GM12878 (cell line): ENCODE results near the gene MRS2. TPM values are rescaled to one million over a fixed set of nuclear protein-coding genes. Genes with fewer than 3 reads are reported as not detected.

Experiments
- ATAC-seq: fragments of 200-7000 bp; cut with Tn5 transposase; 3 replicates; pipeline ENCODE4 v1.9.1; 2020; ENCODE audit warnings: mild to moderate bottlenecking, moderate library complexity
- BruUV-seq: library from RNA; stranded (reverse); fragments of 400-500 nt; replicated peaks from 2 replicates; lab custom pipeline; 2021; lab: Mats Ljungman, UMichigan
- CTCF ChIA-PET: fragments of 300-600 bp; sonication (Branson Sonifier 250); formaldehyde crosslinking; extraction: SDS; loops from one replicate; lab custom pipeline; 2021; ENCODE audit warnings: inconsistent platforms; lab: Yijun Ruan, JAX
- POLR2A ChIA-PET: fragments of 350-600 bp; formaldehyde crosslinking; extraction: SDS; loops from one replicate; lab custom pipeline; 2021; ENCODE audit warnings: inconsistent platforms; lab: Charles Lee
- RAD21 ChIA-PET: fragments of 300-600 bp; sonication (Branson Sonifier 250); formaldehyde crosslinking; loops from one replicate; lab custom pipeline; 2023; ENCODE audit warnings: antibody characterized with exemption; ENCODE audit not compliant: unreplicated experiment; lab: Charles Lee
- SMC1A ChIA-PET: fragments of 300-600 bp; sonication (Branson Sonifier 250); formaldehyde crosslinking; loops from one replicate; lab custom pipeline; 2023; ENCODE audit not compliant: unreplicated experiment, uncharacterized antibody; lab: Charles Lee
- DNase-seq: peaks from one replicate; pipeline ENCODE4 v3.0.0-alpha.2; 2011; ENCODE audit warnings: low read depth, low spot score
- FAIRE-seq: peaks from 3 replicates; lab custom pipeline; 2011; peaks lifted over from hg19 to GRCh38; lab: Jason Lieb, UNC
- H2AFZ ChIP-seq: 2 replicates; pipeline ENCODE4 v1.6.0; 2011; ENCODE audit warnings: low read depth, low read length, control low read depth; ENCODE audit not compliant: control insufficient read depth
- H3K27ac ChIP-seq: 2 replicates; pipeline ENCODE4 v1.5.1; 2011; ENCODE audit warnings: control low read depth; ENCODE audit not compliant: control insufficient read depth, insufficient read depth
- H3K27me3 ChIP-seq, 2 experiments: replicated peaks in 1 of 2; 2 replicates each; pipeline versions ENCODE4 v1.6.0 to v1.6.1; 2011; ENCODE audit warnings: low read length in 1 of 2; ENCODE audit not compliant: control insufficient read depth in 2 of 2, insufficient read depth in 2 of 2
- H3K36me3 ChIP-seq, 2 experiments: 2 replicates each; pipeline ENCODE4 v1.5.1; 2011; ENCODE audit warnings: low read length in 1 of 2; ENCODE audit not compliant: control insufficient read depth in 2 of 2, insufficient read depth in 2 of 2
- H3K4me1 ChIP-seq: 2 replicates; pipeline ENCODE4 v1.6.1; 2011; ENCODE audit warnings: mild to moderate bottlenecking, low read length, moderate library complexity, mixed read lengths; ENCODE audit not compliant: control insufficient read depth, insufficient read depth
- H3K4me2 ChIP-seq: 2 replicates; pipeline ENCODE4 v1.6.0; 2011; ENCODE audit warnings: control low read depth; ENCODE audit not compliant: control insufficient read depth, insufficient read depth
- H3K4me3 ChIP-seq: fragments of 200-600 bp; sonication (generic); 2 replicates; pipeline ENCODE4 v1.5.1; 2016
- H3K79me2 ChIP-seq: 2 replicates; pipeline ENCODE4 v1.6.0; 2011; ENCODE audit warnings: low read length; ENCODE audit not compliant: control insufficient read depth, insufficient read depth
- H3K9ac ChIP-seq: 2 replicates; pipeline ENCODE4 v1.8.0; 2011; ENCODE audit warnings: low read length, control low read depth, mixed read lengths; ENCODE audit not compliant: control insufficient read depth, insufficient read depth
- H3K9me3 ChIP-seq: replicated peaks from 3 replicates; pipeline ENCODE4 v1.5.1; 2011; ENCODE audit warnings: mild to moderate bottlenecking, low read length; ENCODE audit not compliant: control insufficient read depth, insufficient read depth
- H4K20me1 ChIP-seq: 2 replicates; pipeline ENCODE4 v1.6.0; 2011; ENCODE audit not compliant: control insufficient read depth, insufficient read depth
- ASH2L ChIP-seq: fragments of 300-600, 200-600 bp; sonication (generic); IDR thresholded peaks from 2 replicates; pipeline ENCODE4 v1.6.1; 2017; ENCODE audit warnings: low read depth, mild to moderate bottlenecking, borderline replicate concordance
- BHLHE40 ChIP-seq, 2 experiments: fragments of 450-650 bp in 1 of 2; IDR thresholded peaks; 2 replicates each; pipeline ENCODE4 v1.6.1; 2011 to 2017; ENCODE audit warnings: low read depth in 2 of 2, borderline replicate concordance in 1 of 2, improper control_type of control experiment in 1 of 2, low read length in 1 of 2, mild to moderate bottlenecking in 1 of 2
- CHD2 ChIP-seq: IDR thresholded peaks from 2 replicates; pipeline ENCODE4 v1.6.1; 2011; ENCODE audit warnings: low read depth, low read length, improper control_type of control experiment, borderline replicate concordance
- CREB1 ChIP-seq: IDR thresholded peaks from 2 replicates; pipeline ENCODE4 v1.6.1; 2012; ENCODE audit warnings: low read depth, mild to moderate bottlenecking, inconsistent platforms
- FOXM1 ChIP-seq: IDR thresholded peaks from 2 replicates; pipeline ENCODE4 v1.6.1; 2012; ENCODE audit warnings: low read depth, mild to moderate bottlenecking, inconsistent platforms, low read length, moderate library complexity
- HDGF ChIP-seq: fragments of 450-650 bp; IDR thresholded peaks from 2 replicates; pipeline ENCODE4 v1.6.1; 2016; ENCODE audit warnings: antibody characterized with exemption
- KAT2A ChIP-seq: conservative IDR thresholded peaks from 2 replicates; pipeline ENCODE4 v1.6.1; 2011; ENCODE audit warnings: low read depth, low read length; ENCODE audit not compliant: control insufficient read depth
- LARP7 ChIP-seq: fragments of 450-650 bp; IDR thresholded peaks from 2 replicates; pipeline ENCODE4 v1.6.1; 2017; ENCODE audit warnings: mild to moderate bottlenecking
- PKNOX1 ChIP-seq: fragments of 450-650 bp; IDR thresholded peaks from 2 replicates; pipeline ENCODE4 v1.6.1; 2016; ENCODE audit warnings: mild to moderate bottlenecking
- SMC3 ChIP-seq: IDR thresholded peaks from 2 replicates; pipeline ENCODE4 v1.6.1; 2011; ENCODE audit warnings: low read length, improper control_type of control experiment, borderline replicate concordance
- TCF7 ChIP-seq: IDR thresholded peaks from 2 replicates; pipeline ENCODE4 v1.6.1; 2014; ENCODE audit warnings: antibody characterized with exemption, borderline replicate concordance
- ZBED1 ChIP-seq: IDR thresholded peaks from 2 replicates; pipeline ENCODE4 v1.6.1; 2016; ENCODE audit warnings: borderline replicate concordance
- WGBS: methylation state at CpG from one replicate; pipeline ENCODE4 v1.1.6; 2016; ENCODE audit warnings: low lambda C conversion rate; ENCODE audit not compliant: insufficient replicate concordance, insufficient coverage; ENCODE audit errors: missing lambda C conversion rate; 5-methylcytosine and 5-hydroxymethylcytosine counted together
- in situ Hi-C: fragments of 300-500 bp; cut with MboI; formaldehyde crosslinking; loops from 9 replicates; pipeline ENCODE4 v1.14.3; 2018; ENCODE audit warnings: mixed read lengths
- intact Hi-C: fragments of 100-400 bp; cut with micrococcal nuclease; formaldehyde crosslinking; loops from one replicate; pipeline ENCODE4 v1.14.2; 2022; ENCODE audit not compliant: unreplicated experiment
- polyA plus RNA-seq, 11 experiments: library from polyadenylated mRNA; depleted of rRNA in 4 of 11; unstranded in 6 of 11; stranded (reverse) in 5 of 11; fragments of >200 nt; fragmentation: Nextera tagmentation in 4 of 11; fragmentation: Illumina TruSeq in 1 of 11; extraction: Ambion mirVana in 4 of 11; extraction: Trizol in 1 of 11; gene quantifications; 1 replicate in 1 of 11; 2 replicates in 10 of 11; pipeline versions ENCODE4 v1.2.1 to v1.2.3, GENCODE V29; 2011 to 2016; ENCODE audit warnings: inconsistent platforms in 2 of 11, missing spikeins in 2 of 11, low read depth in 1 of 11
- total RNA-seq, 4 experiments: library from RNA; depleted of rRNA in 3 of 4; stranded (reverse); fragments of >200 nt in 3 of 4; fragmentation: Illumina TruSeq in 1 of 4; extraction: Trizol in 1 of 4; gene quantifications; 2 replicates each; pipeline versions ENCODE4 v1.2.1 to v1.2.3, GENCODE V29; 2013 to 2021
- TF ChIP-seq, protein P1 (sequence below): fragments of 450-650 bp; IDR thresholded peaks from 2 replicates; pipeline ENCODE4 v1.6.1; 2017; ENCODE audit warnings: mild to moderate bottlenecking
- TF ChIP-seq, protein P2 (sequence below): IDR thresholded peaks from 2 replicates; pipeline ENCODE4 v1.6.1; 2012; ENCODE audit warnings: improper control_type of control experiment, low read depth, low read length; ENCODE audit not compliant: insufficient replicate concordance

Gene MRS2
- total and polyA plus RNA-seq, 10 of the 15 experiments (the other 5 are each of a cell fraction or from before 2014, with no cell fraction given), result 7.5 to 29.9 (median 24.2) TPM

GRCh38 chr6:24391756-24392405 is 10.9 kb upstream of the MRS2 start:
- H3K36me3 ChIP-seq, result no peaks in the 10 kb centered on the region
- SMC1A ChIA-PET, result interaction anchor here (0.7 to 1.5 kb wide), 5 partner anchors 10 to 131 kb away, joined by 3 to 6 read pairs (median 4); partner anchors contain the start of gene MRS2
- H2AFZ ChIP-seq, result no peak overlapping the region
- no peak overlapping the region for H3K9ac ChIP-seq
- CTCF ChIA-PET, result interaction anchor here (0.6 to 2.6 kb wide), 6 partner anchors 15 to 134 kb away, joined by 3 to 8 read pairs (median 4); no protein-coding TSS in a partner anchor
- 0% methylated on average over 2 of the region's 2 CpGs for WGBS
- no peak overlapping the region for H3K4me3 ChIP-seq
- no peaks in the 10 kb centered on the region; the same call in 1 of the 2 replicates for H3K4me1 ChIP-seq
- ATAC-seq (peak; percentile 97), FAIRE-seq (no peak), DNase-seq (peak; percentile 65)
- RAD21 ChIA-PET, result interaction anchor here (0.9 to 1.6 kb wide), 2 partner anchors 17 to 108 kb away, joined by 4 read pairs; no protein-coding TSS in a partner anchor
- H4K20me1 ChIP-seq, result no peaks in the 10 kb centered on the region
- BruUV-seq, result no TSS peak
- no peaks in the 10 kb centered on the region; the same call in 2 of the 3 replicates for H3K9me3 ChIP-seq
- peak overlapping the region; percentile 50 for H3K4me2 ChIP-seq
- H3K79me2 ChIP-seq, result no peaks in the 10 kb centered on the region
- H3K27ac ChIP-seq, result no peak overlapping the region
- intact Hi-C loops (loop anchor here (1.0 kb wide), 1 partner anchor 109 kb away; no protein-coding TSS in a partner anchor), in situ Hi-C loops (no loop called here)
- no peaks in the 10 kb centered on the region for H3K27me3 ChIP-seq
- POLR2A ChIA-PET, result no interaction called here
- 0 out of 2 replicates have a peak, but pooled peaks have one; percentile 54 for TF ChIP-seq ZBED1
- TF ChIP-seq CHD2, result no peak
- no peak for TF ChIP-seq LARP7
- TF ChIP-seq PKNOX1, result peak; percentile 28; the same call in 1 of the 2 replicates
- TF ChIP-seq HDGF, result no peak
- TF ChIP-seq CREB1, result 0 out of 2 replicates have a peak, but pooled peaks have one; percentile 26
- peak; percentile 99 for TF ChIP-seq TCF7
- peak; percentile 7 to 37; a peak in 1 of 4 replicates for TF ChIP-seq BHLHE40 (IDR thresholded peaks at IDR 0.05; ENCODE audit: borderline replicate concordance in 1 of 2, low read depth in 2 of 2, low read length in 1 of 2)
- TF ChIP-seq KAT2A, result no peak
- TF ChIP-seq SMC3, result peak; percentile 9; the same call in 1 of the 2 replicates
- TF ChIP-seq, protein P1, sequence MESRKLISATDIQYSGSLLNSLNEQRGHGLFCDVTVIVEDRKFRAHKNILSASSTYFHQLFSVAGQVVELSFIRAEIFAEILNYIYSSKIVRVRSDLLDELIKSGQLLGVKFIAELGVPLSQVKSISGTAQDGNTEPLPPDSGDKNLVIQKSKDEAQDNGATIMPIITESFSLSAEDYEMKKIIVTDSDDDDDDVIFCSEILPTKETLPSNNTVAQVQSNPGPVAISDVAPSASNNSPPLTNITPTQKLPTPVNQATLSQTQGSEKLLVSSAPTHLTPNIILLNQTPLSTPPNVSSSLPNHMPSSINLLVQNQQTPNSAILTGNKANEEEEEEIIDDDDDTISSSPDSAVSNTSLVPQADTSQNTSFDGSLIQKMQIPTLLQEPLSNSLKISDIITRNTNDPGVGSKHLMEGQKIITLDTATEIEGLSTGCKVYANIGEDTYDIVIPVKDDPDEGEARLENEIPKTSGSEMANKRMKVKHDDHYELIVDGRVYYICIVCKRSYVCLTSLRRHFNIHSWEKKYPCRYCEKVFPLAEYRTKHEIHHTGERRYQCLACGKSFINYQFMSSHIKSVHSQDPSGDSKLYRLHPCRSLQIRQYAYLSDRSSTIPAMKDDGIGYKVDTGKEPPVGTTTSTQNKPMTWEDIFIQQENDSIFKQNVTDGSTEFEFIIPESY, result no peak
- TF ChIP-seq ASH2L, result no peak
- TF ChIP-seq, protein P2, sequence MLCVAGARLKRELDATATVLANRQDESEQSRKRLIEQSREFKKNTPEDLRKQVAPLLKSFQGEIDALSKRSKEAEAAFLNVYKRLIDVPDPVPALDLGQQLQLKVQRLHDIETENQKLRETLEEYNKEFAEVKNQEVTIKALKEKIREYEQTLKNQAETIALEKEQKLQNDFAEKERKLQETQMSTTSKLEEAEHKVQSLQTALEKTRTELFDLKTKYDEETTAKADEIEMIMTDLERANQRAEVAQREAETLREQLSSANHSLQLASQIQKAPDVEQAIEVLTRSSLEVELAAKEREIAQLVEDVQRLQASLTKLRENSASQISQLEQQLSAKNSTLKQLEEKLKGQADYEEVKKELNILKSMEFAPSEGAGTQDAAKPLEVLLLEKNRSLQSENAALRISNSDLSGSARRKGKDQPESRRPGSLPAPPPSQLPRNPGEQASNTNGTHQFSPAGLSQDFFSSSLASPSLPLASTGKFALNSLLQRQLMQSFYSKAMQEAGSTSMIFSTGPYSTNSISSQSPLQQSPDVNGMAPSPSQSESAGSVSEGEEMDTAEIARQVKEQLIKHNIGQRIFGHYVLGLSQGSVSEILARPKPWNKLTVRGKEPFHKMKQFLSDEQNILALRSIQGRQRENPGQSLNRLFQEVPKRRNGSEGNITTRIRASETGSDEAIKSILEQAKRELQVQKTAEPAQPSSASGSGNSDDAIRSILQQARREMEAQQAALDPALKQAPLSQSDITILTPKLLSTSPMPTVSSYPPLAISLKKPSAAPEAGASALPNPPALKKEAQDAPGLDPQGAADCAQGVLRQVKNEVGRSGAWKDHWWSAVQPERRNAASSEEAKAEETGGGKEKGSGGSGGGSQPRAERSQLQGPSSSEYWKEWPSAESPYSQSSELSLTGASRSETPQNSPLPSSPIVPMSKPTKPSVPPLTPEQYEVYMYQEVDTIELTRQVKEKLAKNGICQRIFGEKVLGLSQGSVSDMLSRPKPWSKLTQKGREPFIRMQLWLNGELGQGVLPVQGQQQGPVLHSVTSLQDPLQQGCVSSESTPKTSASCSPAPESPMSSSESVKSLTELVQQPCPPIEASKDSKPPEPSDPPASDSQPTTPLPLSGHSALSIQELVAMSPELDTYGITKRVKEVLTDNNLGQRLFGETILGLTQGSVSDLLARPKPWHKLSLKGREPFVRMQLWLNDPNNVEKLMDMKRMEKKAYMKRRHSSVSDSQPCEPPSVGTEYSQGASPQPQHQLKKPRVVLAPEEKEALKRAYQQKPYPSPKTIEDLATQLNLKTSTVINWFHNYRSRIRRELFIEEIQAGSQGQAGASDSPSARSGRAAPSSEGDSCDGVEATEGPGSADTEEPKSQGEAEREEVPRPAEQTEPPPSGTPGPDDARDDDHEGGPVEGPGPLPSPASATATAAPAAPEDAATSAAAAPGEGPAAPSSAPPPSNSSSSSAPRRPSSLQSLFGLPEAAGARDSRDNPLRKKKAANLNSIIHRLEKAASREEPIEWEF, result peak; percentile 38
- TF ChIP-seq FOXM1, result peak; percentile 55; the same call in 1 of the 2 replicates
